Measurements from ENCODE around the gene LIPT2.
A peak's percentile ranks its signal among the peaks of the same experiment; 100 is the strongest.

The LIPT2 gene

GRCh38 chr11:74464746-74465145, 28.8 kb downstream of the LIPT2 start:
- no peak for DNase-seq

GRCh38 chr11:74463216-74463615, 30.3 kb downstream of the LIPT2 start:
- no peak for DNase-seq

- no peak for DNase-seq
Measured at GRCh38 chr11:74462631-74463030, 30.9 kb downstream of the LIPT2 start.

DNA sequence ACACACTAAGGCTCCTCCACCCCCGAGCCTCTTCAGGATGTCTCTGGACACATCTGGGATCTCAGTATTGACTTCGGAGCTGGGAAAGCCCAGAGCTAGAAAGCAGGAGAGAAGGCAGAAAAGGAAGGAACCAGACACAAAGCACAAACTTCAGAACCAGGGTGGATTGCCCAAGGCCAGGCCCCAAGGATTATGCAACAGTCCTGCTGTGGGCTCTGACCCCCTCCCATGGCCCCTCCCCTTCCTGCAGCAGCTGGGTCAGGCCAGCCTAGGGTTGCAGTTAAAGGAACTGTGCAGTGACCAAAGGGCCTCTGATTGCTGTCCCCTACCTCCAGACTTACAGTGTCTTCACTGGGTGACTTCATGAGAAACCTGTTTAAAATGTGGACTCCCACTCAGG, 31.5 kb downstream of the LIPT2 start:
- DNase-seq, result no peak

DNA sequence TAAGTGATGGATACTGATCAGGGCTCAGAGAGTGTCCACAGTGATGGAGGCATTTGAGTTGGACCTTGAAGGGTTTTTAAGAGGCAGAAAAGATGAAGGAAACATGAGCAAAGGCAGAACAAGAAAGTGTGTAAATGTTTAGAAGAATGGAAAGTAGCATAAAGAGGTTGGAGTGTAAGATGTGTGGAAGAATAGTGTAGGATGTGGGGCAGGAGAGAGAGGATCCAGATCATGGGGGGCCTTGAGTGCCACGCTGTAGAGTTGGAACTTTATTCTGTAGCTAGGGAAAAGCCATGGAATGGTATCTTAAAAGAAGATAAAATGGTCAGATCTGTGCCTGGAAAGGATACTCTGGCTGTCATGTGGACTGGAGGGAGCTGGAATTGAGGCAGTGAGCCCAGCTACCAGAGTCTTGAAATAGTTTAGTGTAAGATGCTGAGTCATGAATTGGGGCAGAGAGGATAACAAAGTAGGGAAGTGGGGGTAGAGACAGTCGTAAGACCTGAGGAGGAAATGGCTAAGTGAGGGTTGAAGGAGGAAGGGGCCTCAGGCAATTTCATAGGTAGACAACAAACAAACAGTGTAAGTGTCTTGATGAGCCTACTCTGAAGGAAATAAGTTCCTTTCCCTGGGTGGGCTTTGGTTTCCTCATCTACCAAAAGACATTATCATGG, 32.9 kb downstream of the LIPT2 start:
- DNase-seq, result no peak

DNA sequence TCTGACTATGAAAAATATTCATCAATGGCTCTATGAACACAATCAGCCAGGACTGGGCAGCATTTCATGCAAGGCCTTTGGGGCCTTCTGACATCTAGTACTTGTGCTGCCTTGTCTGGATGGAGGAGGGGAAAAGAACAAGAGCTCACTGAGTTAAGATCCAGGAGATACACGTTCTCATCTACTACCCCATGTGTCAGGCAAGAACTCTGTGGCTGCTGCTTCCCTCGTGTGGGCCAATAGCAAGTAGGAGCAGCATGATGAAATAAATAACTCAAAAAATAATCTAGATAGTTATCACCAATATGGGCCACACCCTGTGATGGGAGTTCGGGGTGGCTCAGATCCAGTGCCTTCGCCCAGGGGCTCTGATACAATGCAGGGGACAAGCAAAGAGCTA, 33.5 kb downstream of the LIPT2 start:
- no peak for DNase-seq

DNA sequence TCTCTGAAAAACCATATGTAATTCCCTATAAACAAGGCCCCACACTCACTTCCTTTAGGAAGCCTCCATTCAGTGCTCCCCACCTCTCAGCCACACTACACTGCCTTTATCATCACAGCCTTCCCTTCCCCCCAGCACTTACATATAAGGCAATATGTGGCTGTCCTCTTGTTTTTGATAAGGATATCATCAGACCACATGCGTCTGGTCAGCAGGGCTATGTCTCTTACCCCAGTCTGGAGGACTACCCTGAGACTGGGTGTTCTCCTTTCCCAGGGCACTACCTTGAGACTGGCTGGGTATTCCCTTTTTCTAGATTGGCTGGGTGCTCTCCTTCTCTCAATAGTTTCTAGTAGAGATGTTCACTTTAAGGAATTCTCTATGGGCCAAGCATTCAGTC, 33.9 kb downstream of the LIPT2 start:
- DNase-seq, result no peak

GRCh38 chr11:74457356-74457755, 36.2 kb downstream of the LIPT2 start:
- DNase-seq, result no peak

GRCh38 chr11:74453373-74453975, 40.0 kb downstream of the LIPT2 start:
- peak; percentile 42 for DNase-seq

GRCh38 chr11:74452366-74452765, 41.2 kb downstream of the LIPT2 start:
- no peak for DNase-seq

DNA sequence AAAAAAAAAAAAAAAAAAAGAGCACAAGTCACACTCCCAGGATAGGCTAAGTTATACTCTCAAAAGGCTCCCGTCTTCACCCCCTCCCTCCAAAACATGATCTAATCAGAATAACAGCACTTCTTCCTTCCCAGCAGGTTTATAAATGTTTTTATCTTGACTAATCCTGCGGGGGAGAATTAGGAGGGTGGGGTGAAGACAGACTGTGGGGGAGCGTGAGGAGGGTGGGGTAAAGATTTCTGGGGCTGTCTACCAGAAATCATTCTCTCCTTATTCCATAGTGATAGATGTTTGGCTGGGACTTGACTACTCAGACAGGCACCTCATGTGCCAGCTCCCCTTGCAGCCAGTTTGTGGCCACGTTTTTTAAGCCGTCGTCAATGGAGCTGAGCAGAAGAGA, 43.2 kb downstream of the LIPT2 start:
- no peak for DNase-seq

DNA sequence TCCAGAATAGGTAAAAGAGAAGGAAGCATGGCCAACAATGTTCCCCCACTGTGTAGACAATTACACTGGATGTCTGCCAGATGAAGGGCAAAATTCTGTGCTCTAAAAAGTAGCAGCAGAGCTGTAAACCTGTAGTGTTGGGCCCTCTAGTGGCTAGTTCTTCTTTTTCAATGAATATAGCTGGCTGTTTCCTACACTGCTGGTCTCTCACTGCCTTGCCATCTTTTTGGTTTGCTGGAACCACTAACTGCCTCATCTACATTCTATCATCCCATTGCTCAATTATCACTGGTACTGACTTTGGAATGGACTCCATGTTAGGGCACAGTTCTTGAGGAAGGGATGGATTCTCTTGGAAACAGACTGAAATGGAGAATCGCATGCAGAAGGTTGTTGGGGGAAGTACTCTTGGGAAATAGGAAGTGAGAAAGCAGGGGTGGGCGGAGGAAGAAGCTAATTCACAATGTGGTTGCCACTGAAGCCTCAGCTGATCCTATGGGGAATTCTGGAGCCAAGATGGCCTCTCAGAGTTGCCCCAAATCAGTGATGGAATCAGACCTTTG, 44.1 kb downstream of the LIPT2 start:
- DNase-seq, result peak; percentile 94

DNA sequence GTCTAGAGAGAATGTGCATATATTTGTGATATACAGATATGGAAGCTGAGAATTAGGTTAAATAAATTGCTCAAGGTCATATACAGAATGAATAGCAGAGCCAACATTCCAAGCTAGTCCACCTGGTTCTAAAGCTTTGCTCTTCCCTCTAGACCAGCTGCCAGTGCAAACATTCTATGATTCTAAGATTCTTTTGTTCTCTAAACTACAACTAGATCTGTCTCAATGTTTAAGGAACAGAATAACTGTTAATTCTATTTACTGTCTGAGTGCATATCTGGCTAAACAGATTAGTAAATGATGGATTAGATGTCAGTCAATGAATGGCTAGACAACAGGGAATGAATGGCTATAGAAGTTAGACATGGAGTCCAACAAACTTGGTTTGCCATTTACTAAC, 45.8 kb downstream of the LIPT2 start:
- no peak for DNase-seq

- no peak for DNase-seq
Measured at GRCh38 chr11:74446532-74446938, 47.0 kb downstream of the LIPT2 start.

- DNase-seq, result no peak
Measured at GRCh38 chr11:74444173-74444826, 49.2 kb downstream of the LIPT2 start.

GRCh38 chr11:74443071-74443864, 50.3 kb downstream of the LIPT2 start:
- peak; percentile 87 for DNase-seq

GRCh38 chr11:74442636-74443035, 50.9 kb downstream of the LIPT2 start:
- no peak for DNase-seq
